Right hindlimb (tissue), 1 donor: Measurements from ENCODE around the gene KCNIP2.
A peak's percentile ranks its signal among the peaks of the same experiment; 100 is the strongest.

Experiments
- DNase-seq: peaks from one replicate; pipeline ENCODE4 v3.0.0-alpha.2; 2018

KCNIP2 gene

DNA sequence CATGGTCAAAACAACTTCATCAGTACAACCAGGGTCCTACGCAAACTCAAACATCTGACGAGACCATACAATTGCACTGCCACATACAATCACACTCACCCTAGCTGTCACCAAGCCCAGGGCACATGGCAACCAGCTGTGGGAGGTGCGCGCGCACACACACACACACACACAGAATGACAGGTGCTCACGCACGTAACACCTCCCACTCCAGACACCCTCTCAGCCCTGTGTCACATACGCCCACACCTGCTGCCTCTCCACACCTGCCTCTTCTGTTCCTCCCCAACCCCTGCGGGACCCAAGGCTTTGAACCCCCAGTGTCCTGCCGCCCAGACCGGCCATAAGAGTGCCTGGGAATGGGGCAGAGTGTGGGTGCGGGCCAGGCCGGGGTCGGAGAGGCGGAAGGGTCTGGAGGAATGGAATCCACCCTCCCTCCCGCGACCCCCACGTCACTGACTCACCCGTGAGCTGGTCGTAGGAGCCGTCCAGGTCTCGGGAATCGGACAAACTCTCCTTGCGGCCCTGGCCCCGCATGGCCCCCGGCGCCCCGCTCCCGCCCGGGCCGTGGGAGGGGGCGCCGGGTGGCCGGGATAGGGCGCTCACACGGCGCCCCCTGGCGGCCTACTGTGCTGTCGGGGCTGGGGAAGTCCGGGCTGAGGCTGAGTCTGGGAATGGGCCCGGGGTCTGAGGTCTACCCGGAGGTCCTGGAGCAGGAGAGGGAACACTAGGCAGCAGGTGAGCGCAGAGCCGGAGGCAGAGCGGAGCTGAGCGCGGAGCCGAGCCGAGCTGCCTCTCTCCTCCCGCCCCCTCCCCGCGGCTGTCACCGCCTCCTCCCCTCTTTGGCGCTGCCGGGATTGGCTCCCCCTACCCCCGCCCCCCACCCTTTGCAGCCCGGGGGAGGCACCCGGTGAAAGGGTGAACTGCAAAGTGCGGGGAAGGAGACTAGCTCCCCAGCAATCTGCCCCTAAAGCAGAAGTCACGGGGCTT lies at the start of gene KCNIP2:
KCNIP2 (minus strand) TSS at position 769 of the 990 bp plus-strand sequence; CDS start at position 537, 232 bp downstream.
- DNase-seq, result no peak

DNA sequence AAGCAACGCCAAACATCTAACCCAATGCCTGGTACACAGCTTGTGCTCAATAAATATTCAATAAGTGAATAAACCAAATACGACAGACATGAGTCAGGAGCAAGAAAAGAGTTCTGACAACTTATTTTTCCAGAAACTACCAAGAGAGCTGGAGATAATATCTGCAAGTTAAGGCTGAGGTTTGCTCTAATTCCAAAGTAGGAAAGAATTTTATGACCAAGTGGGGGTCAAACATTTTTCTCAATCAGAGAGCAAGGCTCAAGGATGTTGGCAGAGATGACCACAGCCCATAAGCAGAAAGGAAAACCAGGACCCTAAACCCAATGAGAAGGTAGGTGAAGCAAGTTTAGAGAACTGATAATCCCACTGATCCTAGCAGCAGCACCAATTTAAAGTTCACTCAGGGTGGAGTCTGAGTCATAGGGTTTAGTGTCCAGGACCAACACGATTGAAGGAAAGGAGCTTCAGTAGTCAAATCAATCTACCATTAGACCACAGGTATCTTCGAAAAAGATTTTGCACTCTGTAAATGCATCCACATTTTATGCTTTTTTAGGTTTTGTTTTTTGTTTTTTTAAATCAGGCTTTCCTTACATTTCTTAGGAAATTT lies 49.3 kb upstream of the KCNIP2 start:
- no peak for DNase-seq

DNA sequence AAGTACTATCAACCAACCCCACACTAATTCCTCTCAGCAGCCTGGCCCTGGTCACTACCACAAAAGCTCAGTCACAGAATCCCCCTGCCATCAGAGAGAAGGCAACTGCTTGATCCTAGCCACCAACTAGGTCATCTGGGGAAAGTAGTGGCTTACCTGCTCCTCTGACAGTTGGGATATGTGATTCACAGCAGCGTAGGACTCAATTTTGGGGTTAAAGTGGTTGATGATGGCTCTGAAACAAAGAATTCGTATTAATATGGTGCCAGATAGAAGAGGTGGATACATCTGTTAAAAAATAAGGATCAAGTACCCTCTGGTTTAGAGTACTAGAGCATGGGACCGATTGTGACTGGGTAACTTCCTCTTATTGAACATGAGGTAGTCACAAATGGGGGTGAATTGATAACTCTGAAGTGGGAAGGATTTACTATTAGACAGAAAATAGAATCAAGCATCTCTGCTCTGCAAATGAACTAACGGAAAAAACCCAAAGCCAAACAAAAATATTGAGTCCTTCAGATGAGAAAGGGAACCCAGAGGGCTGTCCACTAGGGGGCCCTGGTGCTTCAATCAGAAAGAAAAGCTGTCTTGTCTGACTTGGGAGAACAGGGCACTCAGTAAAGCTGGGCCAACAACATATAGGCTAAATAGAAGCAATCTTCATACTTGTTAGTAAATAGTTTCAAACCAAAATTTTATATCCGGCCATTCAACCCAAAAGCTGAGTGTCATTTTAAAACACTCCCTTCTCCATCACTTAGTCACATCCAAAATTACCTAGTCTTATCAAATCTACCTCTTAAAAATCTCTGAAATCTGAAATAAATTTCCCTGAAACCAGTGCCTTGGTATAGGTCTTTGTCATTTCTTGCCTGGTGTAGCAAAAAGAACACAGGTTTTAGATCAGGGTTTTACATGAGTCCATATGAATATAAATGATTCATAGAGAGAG lies 45.9 kb upstream of the KCNIP2 start:
- DNase-seq, result peak; percentile 82

DNA sequence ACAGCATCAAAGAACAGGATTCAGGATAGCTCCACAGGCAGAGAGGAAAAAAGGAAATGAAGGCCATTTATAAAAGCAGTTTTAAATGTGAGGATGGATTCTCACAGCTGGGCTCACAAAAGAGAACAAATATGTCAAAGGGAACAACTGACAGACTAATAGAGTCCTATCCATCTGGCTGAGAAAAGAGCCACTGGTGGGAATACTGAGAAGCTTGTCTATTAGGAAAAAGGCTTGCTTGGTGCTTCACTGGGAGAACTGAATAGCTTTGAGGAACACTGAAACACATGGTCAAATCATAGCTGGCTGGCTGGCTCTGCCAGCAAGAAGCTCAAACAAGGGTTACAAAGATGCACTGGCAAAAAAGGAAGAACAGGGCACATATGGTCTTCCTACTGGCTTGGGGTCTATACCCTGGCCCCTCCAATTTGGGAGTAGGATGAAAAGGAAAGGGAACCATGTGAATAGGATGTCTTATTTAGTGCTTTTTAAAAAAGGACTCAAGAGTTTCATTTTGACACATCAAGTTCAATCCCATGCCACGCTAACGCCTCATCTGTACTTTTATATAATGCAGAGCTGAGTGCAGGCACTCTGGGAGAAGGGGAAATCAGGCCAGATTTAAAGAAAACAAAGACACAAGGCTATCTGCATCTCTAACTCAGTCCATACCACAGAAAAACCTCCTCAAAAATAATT lies 44.8 kb upstream of the KCNIP2 start:
- DNase-seq, result no peak

DNA sequence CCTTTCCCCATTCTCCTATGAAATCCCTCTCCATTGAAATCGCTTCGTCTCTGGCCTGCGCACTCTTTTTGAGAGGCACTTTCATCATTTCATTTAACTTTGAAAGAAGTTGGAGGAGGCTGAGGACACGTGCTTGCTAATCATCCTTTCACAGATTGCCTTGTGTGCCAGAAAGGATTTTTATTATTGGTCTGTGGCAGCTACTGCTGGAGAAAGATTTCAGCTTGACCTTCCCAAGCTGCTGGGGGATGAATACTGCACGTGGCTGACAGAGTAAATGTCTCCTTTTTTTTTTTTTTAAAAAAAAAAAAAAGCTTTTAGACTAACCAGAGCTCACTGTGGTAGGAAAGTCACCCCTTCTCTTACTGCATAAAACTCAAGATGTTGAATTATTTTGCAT lies 44.2 kb upstream of the KCNIP2 start:
- DNase-seq, result no peak

DNA sequence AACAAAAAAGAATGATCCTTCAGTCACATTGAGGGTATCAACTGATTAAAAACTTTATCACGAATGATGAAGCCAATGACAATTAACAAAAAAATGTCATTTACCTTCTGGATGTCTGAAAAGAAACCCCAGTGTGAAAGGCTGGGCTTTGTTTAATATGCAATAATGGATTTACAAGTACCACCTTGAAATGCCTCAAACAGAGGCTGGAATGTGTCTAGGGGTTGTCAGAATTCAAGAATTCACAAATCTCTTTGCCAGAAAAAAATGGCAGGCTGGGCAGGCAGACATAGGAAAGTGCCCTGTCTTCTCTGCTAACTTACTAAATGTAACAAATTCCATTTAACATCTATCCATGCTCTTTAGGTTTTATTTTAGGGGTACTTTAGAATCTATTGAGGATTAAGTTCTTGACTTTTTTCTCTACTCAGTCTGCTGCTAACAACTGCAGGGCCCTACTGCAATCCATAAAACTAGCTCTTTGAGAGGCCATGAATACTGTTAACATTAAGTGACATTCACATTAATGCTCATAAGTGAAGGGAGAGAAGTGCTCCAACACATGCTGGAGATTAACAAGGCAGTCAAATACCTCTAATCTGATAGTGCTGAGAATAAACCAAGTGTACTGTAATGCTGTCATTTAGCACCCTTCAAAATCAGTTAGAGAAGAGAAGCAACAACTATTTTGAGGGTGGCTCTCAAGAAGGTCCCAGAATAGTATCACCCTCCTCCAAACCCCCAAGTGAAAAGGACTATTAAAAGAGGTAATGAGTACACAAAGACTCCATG lies 43.1 kb upstream of the KCNIP2 start:
- DNase-seq, result no peak

DNA sequence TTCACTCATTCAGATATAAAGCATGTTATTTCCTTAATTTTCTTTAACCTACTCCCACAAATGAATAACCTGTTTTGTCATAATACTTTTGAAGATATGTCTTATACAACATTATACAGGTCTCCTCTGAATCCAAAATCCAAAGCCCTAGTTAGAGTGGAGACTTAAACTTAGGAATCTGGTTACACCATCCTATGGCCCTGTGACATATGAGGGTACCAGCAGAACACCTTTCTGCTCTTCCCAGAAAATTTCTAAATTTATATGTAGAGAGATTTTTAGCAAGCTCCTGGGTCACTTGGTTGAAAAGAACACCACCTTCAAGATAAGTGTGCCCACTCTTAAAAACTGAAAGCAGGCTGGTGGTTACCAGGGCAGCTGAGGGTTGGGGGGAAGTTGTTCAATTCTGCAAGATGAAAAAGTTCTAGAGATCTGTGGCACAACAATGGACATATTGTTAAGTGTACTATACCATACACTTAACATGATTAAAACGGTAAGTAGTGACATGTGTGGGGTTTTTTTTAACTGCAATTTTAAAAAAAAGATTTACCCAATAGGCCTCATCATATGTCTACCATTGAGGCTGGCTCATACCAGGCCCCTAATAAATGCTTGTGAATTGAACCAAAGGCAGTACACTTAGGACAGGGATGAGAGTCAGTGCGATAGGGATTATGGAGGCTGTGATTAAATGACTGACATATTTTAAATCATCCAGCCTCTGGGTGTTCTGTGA lies 37.6 kb upstream of the KCNIP2 start:
- DNase-seq, result no peak

DNA sequence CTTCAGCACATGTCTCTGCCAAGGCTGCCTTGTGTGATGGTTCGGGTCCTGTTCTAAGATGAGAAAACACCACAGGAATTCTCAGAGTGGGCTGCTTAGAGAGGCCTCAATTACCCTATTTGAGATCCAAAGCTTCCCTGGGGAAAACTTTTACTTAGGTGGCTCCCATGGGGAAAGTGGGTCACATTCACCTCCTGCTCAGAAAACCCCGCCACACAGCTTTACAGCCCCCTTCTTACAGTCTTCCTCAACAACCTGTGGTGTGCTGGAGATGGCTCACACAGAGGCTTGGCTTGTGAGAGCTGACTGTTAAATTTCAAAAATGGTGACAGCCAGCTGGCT lies 36.6 kb upstream of the KCNIP2 start:
- no peak for DNase-seq

DNA sequence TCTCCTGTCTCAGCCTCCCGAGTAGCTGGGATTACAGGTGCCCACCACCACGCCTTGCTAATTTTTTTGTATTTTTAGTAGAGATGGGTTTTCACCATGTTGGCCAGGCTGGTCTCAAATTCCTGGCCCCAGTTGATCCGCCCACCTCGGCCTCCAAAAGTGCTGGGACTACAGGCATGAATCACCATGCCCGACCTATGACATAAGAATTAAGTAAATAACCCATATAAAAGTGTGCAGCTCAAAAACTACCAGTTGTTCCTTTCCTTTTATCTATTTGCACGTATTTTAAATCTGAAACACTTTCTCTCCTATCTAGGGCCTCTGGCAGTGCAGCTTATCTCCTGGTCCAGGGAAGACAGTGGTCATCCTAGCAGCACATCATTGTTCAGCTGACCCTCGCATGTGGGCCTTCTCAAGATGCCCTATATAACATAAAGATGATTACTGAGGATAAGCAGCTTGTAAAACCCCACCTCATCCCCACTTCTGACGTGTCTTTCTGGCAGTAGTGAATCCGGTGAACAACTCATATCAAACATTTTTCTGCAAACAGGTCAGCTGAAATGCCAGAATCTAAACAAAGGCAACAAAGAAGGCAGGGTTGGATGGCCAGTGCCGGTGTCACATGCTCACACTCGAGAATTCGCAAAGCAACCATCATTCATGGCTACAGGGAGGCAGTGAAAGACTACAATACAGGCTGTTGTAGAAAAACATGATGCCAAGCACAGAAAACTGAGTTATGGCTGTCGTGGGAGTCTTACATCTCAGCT lies 36.0 kb upstream of the KCNIP2 start:
- DNase-seq, result no peak

DNA sequence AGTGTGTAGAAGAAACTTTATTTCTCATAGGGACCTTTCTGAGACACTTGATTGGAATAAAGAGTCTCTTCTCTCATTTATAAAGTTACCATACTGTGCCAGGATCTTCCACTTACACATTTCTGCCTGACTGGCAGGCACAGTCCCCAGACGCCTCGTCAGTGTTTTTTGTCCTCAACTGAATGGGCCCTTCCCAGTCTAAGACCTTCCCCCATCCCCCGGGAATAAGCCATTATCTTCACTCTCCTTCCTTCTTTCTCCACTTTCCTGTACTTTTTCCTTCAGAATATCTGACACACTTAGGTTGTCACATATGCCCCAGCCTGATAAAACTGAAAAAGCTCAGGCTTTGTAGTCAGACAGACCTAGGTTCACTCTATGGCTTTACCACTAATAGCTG lies 35.3 kb upstream of the KCNIP2 start:
- no peak for DNase-seq

DNA sequence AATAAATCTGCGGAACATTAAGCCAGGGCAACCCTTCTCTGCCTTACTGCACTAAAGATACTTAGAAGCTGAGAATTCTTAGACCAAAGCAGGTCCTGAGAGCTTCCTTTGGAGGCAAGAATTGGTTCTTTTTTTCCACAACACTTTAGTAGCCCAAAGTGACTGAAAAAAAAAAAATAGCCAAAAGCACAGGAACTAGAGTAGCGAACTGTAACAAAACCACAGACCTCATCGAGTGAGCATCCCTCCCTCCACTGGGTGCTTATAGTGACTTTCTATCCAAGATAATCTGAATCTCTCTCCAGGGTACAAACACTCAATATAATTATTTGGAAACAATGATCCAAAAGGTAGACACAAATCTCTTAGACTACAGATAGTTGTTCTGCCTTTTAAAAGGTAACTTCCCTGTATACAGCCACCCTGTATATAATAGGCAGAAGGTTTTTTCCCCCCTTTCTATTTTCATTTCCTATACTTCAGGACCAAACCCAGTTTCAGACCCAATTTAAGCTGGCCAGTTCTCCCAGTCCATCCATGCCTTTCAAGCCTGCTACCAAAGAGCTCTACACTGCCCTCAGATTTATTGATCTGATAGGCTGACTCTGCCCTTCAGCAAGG lies 31.6 kb upstream of the KCNIP2 start:
- no peak for DNase-seq

DNA sequence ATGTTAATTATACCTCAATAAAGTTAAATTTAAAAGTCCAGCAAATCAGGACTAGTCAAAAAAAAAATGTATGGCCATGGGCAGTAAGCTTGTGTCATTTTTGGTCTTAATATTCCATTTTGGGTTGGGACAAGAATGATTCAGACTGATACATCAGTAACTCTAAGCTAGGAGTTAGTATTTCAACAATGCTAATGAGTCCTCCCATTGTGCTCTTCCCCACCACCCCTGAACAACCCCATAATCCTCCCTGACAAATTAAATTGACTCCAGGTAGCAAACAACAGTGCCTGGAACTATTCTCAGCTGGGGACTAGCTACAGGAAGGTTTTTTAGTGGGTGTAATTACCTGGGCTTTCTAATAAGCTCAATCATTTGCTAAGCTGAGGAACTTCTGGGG lies 30.7 kb upstream of the KCNIP2 start:
- DNase-seq, result no peak

DNA sequence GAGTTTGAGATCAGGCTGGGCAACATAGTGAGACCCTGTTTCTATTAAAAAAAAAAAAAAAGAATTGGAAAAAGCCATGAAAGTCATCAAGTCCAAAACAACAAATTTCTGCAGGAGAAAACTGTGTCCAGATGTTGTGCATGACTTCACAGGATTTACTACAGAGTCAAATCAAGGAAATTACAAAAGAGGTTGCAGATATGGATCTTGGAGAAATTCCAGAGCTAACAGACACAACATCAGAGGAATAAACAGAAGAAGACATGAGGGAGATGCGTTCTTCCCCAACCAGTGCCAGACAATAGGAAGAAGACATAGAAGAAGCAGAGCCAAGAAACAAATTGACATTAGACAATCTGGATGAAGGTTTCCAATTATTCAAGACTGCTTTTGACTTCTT lies 24.3 kb upstream of the KCNIP2 start:
- DNase-seq, result no peak

DNA sequence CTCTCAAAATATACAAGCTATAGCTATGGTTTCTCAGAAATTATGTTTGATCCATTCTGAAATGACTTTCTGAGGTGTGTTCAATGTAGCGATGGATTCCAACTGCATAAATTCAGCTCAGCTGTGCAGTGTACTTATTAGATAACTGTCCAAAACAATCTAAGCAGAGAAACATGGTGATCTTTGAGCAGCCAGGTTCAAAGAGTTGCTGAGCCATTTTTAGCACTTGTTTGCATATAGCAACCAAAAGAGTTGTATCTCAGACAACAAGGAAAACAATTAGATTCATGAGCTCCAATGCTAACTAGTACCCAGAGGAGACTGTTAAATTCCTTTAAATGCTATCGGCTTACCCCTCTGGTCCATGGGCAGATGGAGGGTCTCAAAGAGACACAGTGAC lies 15.9 kb upstream of the KCNIP2 start:
- DNase-seq, result no peak

DNA sequence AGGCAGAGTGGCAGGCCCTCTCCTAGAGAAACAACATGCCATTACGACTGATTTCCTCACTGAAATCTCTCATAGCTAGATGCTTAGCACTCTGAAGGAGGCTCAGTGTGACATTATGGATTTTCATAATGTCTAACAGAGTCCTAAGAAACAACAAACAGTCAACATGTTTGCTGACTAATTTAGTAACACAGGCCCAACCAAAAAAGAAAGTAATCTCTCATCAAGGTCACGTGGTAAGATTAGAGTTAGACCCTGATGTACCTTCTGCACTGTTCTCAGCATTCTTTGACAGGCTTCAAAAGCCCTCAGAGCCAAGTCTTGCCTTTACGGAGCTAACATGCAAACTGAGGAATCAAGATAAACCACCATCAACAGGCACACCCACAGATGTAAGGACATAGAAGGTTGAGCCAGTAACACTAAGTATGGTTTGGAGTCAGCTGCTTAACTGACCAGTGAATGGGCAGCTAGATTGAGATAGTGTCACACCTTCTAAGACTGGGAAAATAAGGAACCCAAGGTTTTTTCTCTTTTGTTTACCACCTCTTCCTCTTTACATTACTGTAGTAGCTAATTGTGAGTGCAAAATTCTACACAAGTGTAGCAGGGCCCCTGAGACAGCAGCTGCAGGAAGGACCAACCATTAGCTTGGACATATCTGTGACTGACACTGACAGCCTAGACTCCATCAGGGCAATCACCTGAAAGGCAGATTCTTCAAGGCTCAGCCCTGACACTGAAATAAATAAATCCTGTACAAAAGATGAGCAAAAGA lies 15.3 kb upstream of the KCNIP2 start:
- DNase-seq, result no peak

DNA sequence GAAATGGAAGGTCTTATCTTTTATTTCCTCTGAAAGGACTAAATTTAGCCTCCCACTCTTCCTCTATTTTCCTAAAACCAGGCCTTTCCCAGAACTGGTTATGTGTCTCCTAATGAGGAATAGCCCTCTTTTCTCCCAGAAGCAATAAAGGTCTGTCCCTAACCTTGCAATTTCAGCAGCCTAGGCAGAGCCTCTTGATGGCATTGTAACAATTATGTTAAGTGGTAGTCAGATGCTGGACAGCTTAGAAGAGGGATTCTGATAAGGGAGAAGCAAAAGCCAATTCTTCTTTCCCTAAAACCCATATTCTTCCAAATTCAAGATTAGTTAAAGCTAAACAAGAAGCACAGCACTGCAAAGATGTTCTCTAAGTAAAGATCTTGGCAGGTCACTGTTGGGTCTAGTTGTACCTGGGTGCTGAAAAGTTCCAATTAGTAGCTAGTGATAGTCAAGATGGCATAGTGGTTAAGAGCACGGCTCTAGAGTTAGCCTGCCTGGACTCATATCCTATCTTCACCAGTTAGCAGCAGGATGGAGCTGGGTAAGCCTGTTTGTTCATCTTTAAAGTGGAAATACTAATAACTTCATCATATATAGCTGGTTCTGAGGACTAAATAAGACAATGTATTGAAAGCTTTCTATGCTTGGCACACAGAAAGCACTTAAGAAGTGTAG lies 14.3 kb upstream of the KCNIP2 start:
- DNase-seq, result no peak

DNA sequence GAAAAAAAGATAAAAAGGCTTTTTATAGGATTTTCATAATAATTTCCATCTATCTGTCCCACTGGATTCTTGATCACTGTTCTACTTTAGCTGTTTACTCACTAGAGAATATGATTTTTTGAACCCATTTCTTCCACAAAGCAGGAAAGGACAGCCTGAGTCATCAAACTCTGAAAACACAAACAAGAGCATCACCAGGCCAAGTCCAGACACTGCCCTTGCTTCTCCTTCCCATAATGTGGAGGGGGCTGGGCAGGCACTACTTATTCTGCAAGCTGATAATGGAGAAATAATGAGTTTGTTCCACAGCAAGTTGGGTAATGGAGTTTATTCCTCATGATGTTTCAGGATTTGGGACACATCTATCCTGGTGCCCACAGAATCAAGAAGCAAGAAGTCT lies 13.0 kb upstream of the KCNIP2 start:
- DNase-seq, result no peak

DNA sequence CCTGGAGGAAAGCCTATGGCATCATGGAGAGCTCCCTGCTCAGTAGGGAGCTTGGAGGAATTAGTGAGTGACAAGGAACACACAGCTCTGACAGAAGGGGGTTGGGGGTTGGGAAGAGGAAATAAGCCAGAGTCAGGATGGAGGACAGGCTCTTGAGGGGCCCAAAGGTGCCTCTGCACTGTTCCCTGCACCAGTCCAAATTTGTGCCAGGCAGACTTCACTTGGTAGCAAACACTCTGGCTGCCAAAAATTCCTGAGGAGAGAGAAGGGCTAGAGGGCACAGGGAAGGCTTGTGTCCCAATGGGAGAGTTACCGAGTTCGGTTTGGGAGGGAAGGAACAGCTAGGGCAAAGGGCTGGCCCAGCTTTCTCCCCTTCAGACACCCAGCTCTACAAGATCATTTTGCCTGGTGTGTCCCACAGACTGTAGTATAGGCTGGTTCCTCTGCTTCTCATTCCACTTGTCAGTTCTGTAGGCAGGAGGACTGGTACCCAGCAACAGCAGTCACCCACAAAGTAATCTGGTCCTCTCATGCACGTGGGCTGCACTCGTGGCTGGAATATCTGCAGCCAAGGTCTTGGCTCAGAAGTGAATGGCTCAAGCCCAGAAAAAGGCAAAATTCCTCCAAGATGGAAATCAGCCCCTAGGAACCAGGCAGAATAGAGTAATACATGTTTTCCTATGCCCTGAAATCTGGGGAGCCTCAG lies 8.0 kb upstream of the KCNIP2 start:
- DNase-seq, result no peak
